Stimulated activated effector memory CD8-positive, alpha-beta T cell treated with anti-CD3 and anti-CD28 coated beads, Interleukin-12 subunit alpha, Interleukin-12 subunit beta, amount 100 ng/mL, for 72 hours (primary cell): Measurements from ENCODE around the gene DPP6.

ENCODE experiments used
- ATAC-seq: fragments of 150-1000 bp; cut with Tn5 transposase; 2 replicates; pipeline ENCODE4 v1.10.0; 2021
- DNase-seq, 2 donors: peaks; one replicate each; pipeline ENCODE4 v3.0.0; 2021 to 2022; ENCODE audit warnings: low spot score in 2 of 2
- H3K27ac Mint-ChIP-seq: one replicate; pipeline ENCODE4 v1.8.0; 2022; ENCODE audit warnings: mild to moderate bottlenecking, mixed read lengths
- H3K36me3 Mint-ChIP-seq: one replicate; pipeline ENCODE4 v1.8.0; 2022; ENCODE audit warnings: mild to moderate bottlenecking, mixed read lengths
- H3K4me1 Mint-ChIP-seq: one replicate; pipeline ENCODE4 v1.8.0; 2022; ENCODE audit warnings: mixed read lengths
- H3K4me3 Mint-ChIP-seq: one replicate; pipeline ENCODE4 v1.8.0; 2022; ENCODE audit warnings: mild to moderate bottlenecking, mixed read lengths
- H3K9me3 Mint-ChIP-seq: one replicate; pipeline ENCODE4 v1.8.0; 2022; ENCODE audit warnings: mixed read lengths

The DPP6 gene

GRCh38 chr7:154212861-154213260, 160.7 kb downstream of the DPP6 start:
- Mint-ChIP-seq H3K4me3 (no peak overlapping the region), H3K36me3 (no peaks in the 10 kb centered on the region), H3K27ac (no peak overlapping the region), H3K9me3 (peaks cover 3% of the 10 kb centered on the region), H3K4me1 (no peaks in the 10 kb centered on the region)
- no peak for DNase-seq
- no peak for ATAC-seq

DNA sequence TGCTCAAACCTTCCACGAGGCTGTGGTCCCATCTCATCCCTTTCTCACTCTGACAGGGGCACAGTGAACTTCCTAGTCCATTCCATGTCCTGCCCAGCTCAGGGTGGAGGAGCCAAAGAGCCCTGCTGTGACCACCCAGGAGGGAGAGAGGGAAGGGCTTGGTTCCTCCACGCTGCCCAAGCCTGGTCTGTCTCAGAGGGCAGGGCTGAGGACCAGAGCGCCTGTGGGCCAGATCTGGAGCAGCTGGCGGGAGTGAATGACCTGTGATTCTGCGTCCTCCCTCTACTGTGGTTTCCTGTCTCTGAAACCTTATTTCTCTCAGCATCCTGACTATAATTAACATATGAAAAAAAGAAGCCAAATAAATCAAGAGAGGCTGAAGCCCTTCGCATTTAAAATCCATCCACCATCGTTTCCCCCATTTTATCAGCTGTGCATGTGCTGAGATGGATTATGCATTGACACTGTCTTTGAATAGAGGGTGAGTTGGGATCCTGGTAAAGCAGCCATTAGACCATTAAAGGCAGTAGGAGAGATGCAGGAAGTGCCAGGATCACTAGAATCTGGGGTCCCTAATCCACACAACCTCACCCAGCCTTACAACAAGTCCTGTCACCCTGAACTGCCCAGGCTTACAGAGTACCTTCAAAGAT, 165.6 kb downstream of the DPP6 start:
- Mint-ChIP-seq H3K36me3 (no peaks in the 10 kb centered on the region), H3K27ac (no peak overlapping the region), H3K4me3 (no peak overlapping the region), H3K9me3 (peaks cover 7% of the 10 kb centered on the region), H3K4me1 (no peaks in the 10 kb centered on the region)
- no peak for ATAC-seq
- no peak for DNase-seq

DNA sequence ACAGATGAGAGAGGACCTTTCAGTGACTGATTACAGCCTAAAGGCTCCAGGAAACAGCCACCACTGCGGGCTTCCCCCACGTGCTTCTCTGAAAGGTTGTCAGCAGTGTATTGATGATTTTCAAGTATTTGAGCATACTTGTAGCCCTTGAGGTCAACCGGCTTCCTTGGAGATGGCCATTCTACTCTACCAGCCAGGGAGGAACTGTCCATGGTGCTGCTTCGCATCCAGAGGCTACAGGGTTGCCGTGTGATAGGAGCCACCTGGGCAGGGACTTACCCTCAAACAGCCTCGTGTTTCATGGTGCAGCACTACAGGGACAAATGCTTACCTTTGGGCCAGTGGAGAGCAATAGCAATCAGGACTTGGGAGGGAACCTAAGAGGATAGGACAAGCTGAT, 179.5 kb downstream of the DPP6 start:
- no peak for ATAC-seq
- DNase-seq, result no peak
- Mint-ChIP-seq H3K36me3 (no peaks in the 10 kb centered on the region), H3K27ac (no peak overlapping the region), H3K9me3 (peaks cover 7% of the 10 kb centered on the region), H3K4me3 (no peak overlapping the region), H3K4me1 (no peaks in the 10 kb centered on the region)

DNA sequence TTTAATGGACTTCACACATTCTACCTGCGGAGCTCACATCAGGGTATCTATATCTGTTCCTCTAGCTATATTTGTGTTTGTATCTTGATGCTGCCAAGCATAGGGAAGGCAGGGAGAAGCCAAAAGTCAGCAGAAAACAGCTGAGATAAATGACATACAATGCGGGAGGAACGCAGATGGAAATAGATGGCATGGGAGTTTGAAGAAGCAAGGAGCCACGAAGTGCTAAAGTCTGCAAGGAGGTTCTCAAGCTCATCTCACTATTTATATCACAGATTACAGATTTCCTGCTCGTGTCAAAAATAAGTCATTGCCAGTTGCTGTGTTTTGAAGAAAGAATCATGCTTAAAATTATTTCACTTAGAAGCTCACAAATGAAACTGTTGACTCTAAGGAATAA, 180.5 kb downstream of the DPP6 start:
- DNase-seq, result no peak
- Mint-ChIP-seq H3K36me3 (no peaks in the 10 kb centered on the region), H3K4me3 (no peak overlapping the region), H3K4me1 (no peaks in the 10 kb centered on the region), H3K9me3 (peaks cover 10% of the 10 kb centered on the region), H3K27ac (no peak overlapping the region)
- ATAC-seq, result no peak

DNA sequence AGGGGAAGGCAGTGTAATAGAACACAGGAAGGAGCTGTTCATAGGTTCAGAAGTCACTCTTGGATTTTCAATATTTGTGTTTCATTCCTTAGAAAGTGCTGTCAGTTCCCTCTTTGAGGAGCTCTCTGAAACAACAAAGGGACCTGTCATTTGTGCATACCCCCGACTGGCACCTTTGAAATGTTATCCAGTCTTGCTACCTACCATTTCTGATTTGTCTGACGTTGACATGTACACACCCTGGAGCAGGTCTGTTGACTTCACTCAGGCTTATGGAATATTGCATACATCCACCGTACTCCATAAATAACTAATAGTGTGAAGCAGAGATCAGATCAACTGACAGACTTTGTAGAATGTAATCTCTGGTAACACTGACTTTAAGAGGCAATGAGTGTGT, 189.8 kb downstream of the DPP6 start:
- Mint-ChIP-seq H3K4me3 (no peak overlapping the region), H3K4me1 (no peaks in the 10 kb centered on the region), H3K9me3 (peaks cover 16% of the 10 kb centered on the region), H3K27ac (no peak overlapping the region), H3K36me3 (no peaks in the 10 kb centered on the region)
- no peak for ATAC-seq
- no peak for DNase-seq

- DNase-seq (no peak), ATAC-seq (no peak)
- Mint-ChIP-seq H3K27ac (no peak overlapping the region), H3K4me1 (no peaks in the 10 kb centered on the region), H3K9me3 (peaks cover 13% of the 10 kb centered on the region), H3K4me3 (no peak overlapping the region), H3K36me3 (no peaks in the 10 kb centered on the region)
These were observed 190.5 kb downstream of the DPP6 start for GRCh38 chr7:154242709-154243108.

DNA sequence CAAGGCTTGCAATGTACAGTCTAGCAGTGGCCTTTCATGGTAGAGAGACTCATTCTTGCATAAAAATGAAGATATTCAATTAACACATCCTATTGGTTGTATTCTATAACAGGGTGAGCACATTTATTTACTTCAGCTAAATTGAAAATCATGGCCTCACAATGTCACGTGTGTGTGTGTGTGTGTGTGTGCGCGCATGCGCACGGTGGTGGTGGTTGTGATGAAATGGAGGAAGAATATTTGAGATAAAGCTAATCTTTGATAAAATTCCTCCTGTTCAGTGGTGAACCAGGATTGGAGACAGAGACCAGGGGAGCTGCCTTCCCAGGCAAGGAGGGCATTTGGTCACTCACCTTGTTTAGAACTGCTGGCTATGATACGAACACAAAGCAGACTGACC, 199.8 kb downstream of the DPP6 start:
- ATAC-seq, result no peak
- DNase-seq, result no peak
- peaks cover 5% of the 10 kb centered on the region for H3K9me3 Mint-ChIP-seq
- no peak overlapping the region for H3K27ac Mint-ChIP-seq
- H3K4me3 Mint-ChIP-seq, result no peak overlapping the region
- no peaks in the 10 kb centered on the region for H3K4me1 Mint-ChIP-seq
- H3K36me3 Mint-ChIP-seq, result no peaks in the 10 kb centered on the region

DNA sequence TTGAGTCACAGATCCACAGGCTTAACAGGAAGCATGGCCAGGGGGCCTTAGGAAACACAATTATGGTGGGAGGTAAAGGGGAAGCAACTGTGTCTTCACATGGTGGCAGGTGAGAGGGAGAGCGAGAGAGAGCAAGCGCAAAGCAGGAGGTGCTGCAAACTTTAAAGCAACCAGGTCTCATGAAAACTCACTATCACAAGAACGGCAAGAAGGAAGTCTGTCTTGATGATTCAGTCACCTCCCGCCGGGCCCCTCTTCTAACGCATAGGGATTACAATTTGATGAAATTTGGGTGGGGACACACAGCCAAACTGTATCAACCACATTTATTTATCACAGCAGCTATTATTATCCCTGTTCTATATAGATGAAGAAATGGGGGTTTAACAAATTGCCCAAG, 201.6 kb downstream of the DPP6 start:
- Mint-ChIP-seq H3K36me3 (no peaks in the 10 kb centered on the region), H3K9me3 (peaks cover 5% of the 10 kb centered on the region), H3K4me1 (no peaks in the 10 kb centered on the region), H3K4me3 (no peak overlapping the region), H3K27ac (no peak overlapping the region)
- ATAC-seq (no peak), DNase-seq (no peak)

DNA sequence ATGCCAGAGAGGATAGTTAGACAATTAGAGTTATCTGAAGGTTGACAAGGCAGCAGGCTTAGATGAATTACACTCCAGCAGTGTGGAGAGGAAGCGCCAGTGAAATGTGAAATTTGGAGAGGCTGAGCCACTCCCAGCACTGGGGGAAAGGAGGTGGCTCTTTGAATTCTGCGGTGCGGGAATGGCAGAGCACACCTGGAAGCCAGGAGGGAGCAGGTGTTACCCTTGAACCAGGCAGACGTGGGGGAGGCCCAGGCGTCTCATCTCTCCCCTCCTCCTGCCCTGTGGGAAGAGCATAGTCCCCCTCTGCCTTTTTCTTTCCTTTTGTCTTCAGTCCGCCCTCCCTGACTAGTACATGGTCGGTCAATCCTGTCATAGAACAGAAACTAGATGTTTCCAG, 203.1 kb downstream of the DPP6 start:
- no peaks in the 10 kb centered on the region for H3K36me3 Mint-ChIP-seq
- ATAC-seq (no peak), DNase-seq (no peak)
- peaks cover 12% of the 10 kb centered on the region for H3K9me3 Mint-ChIP-seq
- H3K27ac Mint-ChIP-seq, result no peak overlapping the region
- H3K4me1 Mint-ChIP-seq, result no peaks in the 10 kb centered on the region
- no peak overlapping the region for H3K4me3 Mint-ChIP-seq

DNA sequence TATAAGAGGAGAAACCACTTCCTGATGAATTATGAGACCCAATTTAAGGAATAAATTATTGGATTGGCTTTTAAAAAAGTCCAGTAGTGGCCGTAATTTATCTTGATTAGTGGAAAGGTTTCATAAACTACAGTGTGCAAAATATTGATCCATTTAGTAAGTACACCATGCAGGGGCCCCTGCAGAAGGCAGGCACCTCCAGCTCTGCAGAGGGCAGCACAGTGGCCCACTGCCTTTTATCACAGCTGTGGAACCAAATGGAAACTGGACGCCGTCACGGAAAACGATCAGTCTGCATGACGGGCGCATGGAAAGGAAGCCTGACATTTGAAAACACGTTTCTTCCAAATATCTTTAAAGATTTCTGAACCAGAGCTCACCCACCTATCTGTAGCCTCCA, 204.0 kb downstream of the DPP6 start:
- H3K4me3 Mint-ChIP-seq, result no peak overlapping the region
- H3K27ac Mint-ChIP-seq, result no peak overlapping the region
- DNase-seq (no peak), ATAC-seq (no peak)
- peaks cover 12% of the 10 kb centered on the region for H3K9me3 Mint-ChIP-seq
- no peaks in the 10 kb centered on the region for H3K4me1 Mint-ChIP-seq
- no peaks in the 10 kb centered on the region for H3K36me3 Mint-ChIP-seq

- ATAC-seq (no peak), DNase-seq (no peak)
- peaks cover 15% of the 10 kb centered on the region for H3K9me3 Mint-ChIP-seq
- H3K4me1 Mint-ChIP-seq, result no peaks in the 10 kb centered on the region
- H3K4me3 Mint-ChIP-seq, result no peak overlapping the region
- no peak overlapping the region for H3K27ac Mint-ChIP-seq
- no peaks in the 10 kb centered on the region for H3K36me3 Mint-ChIP-seq
These were observed 207.2 kb downstream of the DPP6 start for GRCh38 chr7:154259396-154259795.

GRCh38 chr7:154287356-154287755, 235.2 kb downstream of the DPP6 start:
- Mint-ChIP-seq H3K4me1 (no peaks in the 10 kb centered on the region), H3K4me3 (no peak overlapping the region), H3K27ac (no peak overlapping the region), H3K36me3 (no peaks in the 10 kb centered on the region), H3K9me3 (peaks cover 8% of the 10 kb centered on the region)
- no peak for DNase-seq
- ATAC-seq, result no peak

DNA sequence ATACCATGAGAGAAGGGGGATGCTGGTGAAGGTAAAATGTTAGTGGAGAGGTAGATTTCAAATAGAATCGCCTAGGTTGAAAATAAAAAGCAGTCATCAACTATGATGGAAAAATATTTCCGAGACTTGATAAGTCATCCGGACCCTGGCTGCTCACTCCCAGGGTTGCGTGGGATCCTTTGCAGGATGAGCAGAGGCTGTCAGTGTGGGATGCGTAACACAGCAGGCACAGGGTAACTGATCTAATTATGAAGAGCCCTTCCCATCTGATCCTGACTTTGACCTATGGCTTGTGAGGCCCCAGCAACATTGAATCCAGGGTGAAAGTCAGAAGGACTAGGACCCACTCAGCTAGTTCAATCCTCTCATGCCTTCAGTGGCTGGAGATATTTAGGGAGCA, 236.9 kb downstream of the DPP6 start:
- Mint-ChIP-seq H3K36me3 (no peaks in the 10 kb centered on the region), H3K27ac (no peak overlapping the region), H3K4me3 (no peak overlapping the region), H3K9me3 (peaks cover 8% of the 10 kb centered on the region), H3K4me1 (no peaks in the 10 kb centered on the region)
- ATAC-seq (no peak), DNase-seq (no peak)

DNA sequence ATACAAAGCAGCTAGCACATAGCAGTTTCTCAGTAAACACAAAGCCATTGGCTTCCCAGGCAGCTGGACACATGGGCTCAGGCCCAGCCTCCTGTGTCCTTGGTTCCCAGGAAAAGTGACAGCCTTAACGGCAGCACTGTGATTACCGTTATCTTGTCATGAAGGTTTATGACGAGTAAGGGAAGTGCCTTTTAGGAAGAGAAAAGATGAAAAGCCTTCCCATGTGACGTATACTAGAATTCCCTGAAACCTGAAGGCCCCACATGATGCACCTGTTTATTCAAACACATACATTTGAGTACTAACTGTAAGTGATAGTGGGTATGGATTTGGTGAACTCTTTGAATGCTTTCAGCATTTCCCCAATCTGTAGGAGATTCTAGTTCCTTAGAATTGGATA, 244.2 kb downstream of the DPP6 start:
- Mint-ChIP-seq H3K4me3 (no peak overlapping the region), H3K4me1 (no peaks in the 10 kb centered on the region), H3K27ac (no peak overlapping the region), H3K9me3 (peaks cover 7% of the 10 kb centered on the region), H3K36me3 (no peaks in the 10 kb centered on the region)
- ATAC-seq (no peak), DNase-seq (no peak)

GRCh38 chr7:154299736-154300135, 247.5 kb downstream of the DPP6 start:
- H3K9me3 Mint-ChIP-seq, result peaks cover 3% of the 10 kb centered on the region
- no peak for DNase-seq
- H3K4me3 Mint-ChIP-seq, result no peak overlapping the region
- no peak for ATAC-seq
- H3K4me1 Mint-ChIP-seq, result no peaks in the 10 kb centered on the region
- no peaks in the 10 kb centered on the region for H3K36me3 Mint-ChIP-seq
- no peak overlapping the region for H3K27ac Mint-ChIP-seq

GRCh38 chr7:154302380-154302779, 250.2 kb downstream of the DPP6 start:
- ATAC-seq (no peak), DNase-seq (no peak)
- Mint-ChIP-seq H3K4me3 (no peak overlapping the region), H3K27ac (no peak overlapping the region), H3K9me3 (peaks cover 3% of the 10 kb centered on the region), H3K4me1 (no peaks in the 10 kb centered on the region), H3K36me3 (no peaks in the 10 kb centered on the region)

- no peaks in the 10 kb centered on the region for H3K36me3 Mint-ChIP-seq
- H3K4me3 Mint-ChIP-seq, result no peak overlapping the region
These were observed 252.0 kb downstream of the DPP6 start for GRCh38 chr7:154304231-154304630.

More at GRCh38 chr7:154304231-154304630, 252.0 kb downstream of the DPP6 start:
- DNase-seq, result no peak
- Mint-ChIP-seq H3K9me3 (no peaks in the 10 kb centered on the region), H3K4me1 (no peaks in the 10 kb centered on the region), H3K27ac (no peak overlapping the region)
- ATAC-seq, result no peak
